Measurements from ENCODE around the gene PLD6.

DNA sequence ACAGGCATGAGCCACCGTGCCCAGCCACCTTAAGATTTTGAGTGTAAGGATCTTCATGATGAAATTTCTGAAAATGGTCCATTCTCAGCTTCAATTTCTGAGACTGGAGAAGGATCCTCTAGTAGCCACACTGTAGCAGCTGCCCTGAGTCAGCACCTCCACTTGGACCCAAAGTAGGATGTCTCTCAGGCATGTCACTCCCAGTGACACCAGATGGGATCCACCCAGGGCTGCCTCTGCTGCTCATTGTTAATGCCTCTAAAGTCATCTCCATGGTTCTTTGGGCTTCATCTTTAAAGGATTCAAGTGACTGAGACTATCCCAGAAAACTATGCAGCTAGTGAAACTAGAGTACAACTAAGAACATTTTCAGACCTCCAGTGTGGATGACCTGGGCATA is 7.9 kb downstream of the PLD6 start:
- TF ChIP-seq, protein P1, sequence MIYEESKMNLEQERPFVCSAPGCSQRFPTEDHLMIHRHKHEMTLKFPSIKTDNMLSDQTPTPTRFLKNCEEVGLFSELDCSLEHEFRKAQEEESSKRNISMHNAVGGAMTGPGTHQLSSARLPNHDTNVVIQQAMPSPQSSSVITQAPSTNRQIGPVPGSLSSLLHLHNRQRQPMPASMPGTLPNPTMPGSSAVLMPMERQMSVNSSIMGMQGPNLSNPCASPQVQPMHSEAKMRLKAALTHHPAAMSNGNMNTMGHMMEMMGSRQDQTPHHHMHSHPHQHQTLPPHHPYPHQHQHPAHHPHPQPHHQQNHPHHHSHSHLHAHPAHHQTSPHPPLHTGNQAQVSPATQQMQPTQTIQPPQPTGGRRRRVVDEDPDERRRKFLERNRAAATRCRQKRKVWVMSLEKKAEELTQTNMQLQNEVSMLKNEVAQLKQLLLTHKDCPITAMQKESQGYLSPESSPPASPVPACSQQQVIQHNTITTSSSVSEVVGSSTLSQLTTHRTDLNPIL (CRISPR knock-in tag; IDR thresholded peaks at IDR 0.05; ENCODE audit: low read depth) = no peak
- TF ChIP-seq RARB (CRISPR knock-in tag; IDR thresholded peaks at IDR 0.05) (no peak), PPARA (CRISPR knock-in tag; IDR thresholded peaks at IDR 0.05; ENCODE audit: borderline replicate concordance) (no peak), ARNTL (CRISPR knock-in tag; IDR thresholded peaks at IDR 0.05; ENCODE audit: borderline replicate concordance, low read depth) (no peak), ZFP30 (CRISPR knock-in tag; IDR thresholded peaks at IDR 0.05) (no peak), OSR1 (CRISPR knock-in tag; IDR thresholded peaks at IDR 0.05) (no peak), ZFP3 (CRISPR knock-in tag; IDR thresholded peaks at IDR 0.05) (no peak), BACH2 (CRISPR knock-in tag; IDR thresholded peaks at IDR 0.05; ENCODE audit: borderline replicate concordance) (no peak), GLIS3 (CRISPR knock-in tag; IDR thresholded peaks at IDR 0.05) (no peak), ESRRG (CRISPR knock-in tag; IDR thresholded peaks at IDR 0.05) (no peak)
- TF ChIP-seq, protein P2, sequence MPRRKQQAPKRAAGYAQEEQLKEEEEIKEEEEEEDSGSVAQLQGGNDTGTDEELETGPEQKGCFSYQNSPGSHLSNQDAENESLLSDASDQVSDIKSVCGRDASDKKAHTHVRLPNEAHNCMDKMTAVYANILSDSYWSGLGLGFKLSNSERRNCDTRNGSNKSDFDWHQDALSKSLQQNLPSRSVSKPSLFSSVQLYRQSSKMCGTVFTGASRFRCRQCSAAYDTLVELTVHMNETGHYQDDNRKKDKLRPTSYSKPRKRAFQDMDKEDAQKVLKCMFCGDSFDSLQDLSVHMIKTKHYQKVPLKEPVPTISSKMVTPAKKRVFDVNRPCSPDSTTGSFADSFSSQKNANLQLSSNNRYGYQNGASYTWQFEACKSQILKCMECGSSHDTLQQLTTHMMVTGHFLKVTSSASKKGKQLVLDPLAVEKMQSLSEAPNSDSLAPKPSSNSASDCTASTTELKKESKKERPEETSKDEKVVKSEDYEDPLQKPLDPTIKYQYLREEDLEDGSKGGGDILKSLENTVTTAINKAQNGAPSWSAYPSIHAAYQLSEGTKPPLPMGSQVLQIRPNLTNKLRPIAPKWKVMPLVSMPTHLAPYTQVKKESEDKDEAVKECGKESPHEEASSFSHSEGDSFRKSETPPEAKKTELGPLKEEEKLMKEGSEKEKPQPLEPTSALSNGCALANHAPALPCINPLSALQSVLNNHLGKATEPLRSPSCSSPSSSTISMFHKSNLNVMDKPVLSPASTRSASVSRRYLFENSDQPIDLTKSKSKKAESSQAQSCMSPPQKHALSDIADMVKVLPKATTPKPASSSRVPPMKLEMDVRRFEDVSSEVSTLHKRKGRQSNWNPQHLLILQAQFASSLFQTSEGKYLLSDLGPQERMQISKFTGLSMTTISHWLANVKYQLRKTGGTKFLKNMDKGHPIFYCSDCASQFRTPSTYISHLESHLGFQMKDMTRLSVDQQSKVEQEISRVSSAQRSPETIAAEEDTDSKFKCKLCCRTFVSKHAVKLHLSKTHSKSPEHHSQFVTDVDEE (CRISPR knock-in tag; IDR thresholded peaks at IDR 0.05) = no peak

Data from SK-N-SH treated with all-trans-retinoic acid at 6 μM for 48 hours (cell line).